ENCODE results near the gene CDKN1C. TPM values are rescaled to one million over a fixed set of nuclear protein-coding genes. Genes with fewer than 3 reads are reported as not detected.
A peak's percentile ranks its signal among the peaks of the same experiment; 100 is the strongest.

CDKN1C gene
- total and polyA plus RNA-seq, 2 donors (not counting 1 experiment from before 2014, with no cell fraction given) = 8.6 to 31.5 TPM

GRCh38 chr11:2912498-2912897 is 26.9 kb upstream of the CDKN1C start:
- H3K27ac ChIP-seq (ENCODE audit: insufficient read depth, low read length) = no peak overlapping the region
- no peaks in the 10 kb centered on the region for H3K9me3 ChIP-seq (ENCODE audit: control insufficient read depth, insufficient read depth, low read depth, low read length)
- no peaks in the 10 kb centered on the region for H3K27me3 ChIP-seq (ENCODE audit: control insufficient read depth, insufficient read depth, low read length)
- no peaks in the 10 kb centered on the region for H3K79me2 ChIP-seq (ENCODE audit: control insufficient read depth, insufficient read depth, low read length)
- H3K9ac ChIP-seq (ENCODE audit: insufficient read depth, low read length) = no peak overlapping the region
- H2AFZ ChIP-seq (ENCODE audit: low read length) = no peak overlapping the region
- peak; percentile 74 to 86 for DNase-seq (ENCODE audit: low read depth in 2 of 2)
- TF ChIP-seq CTCF (conservative IDR thresholded peaks at IDR 0.05 in 1 of 2, IDR thresholded peaks at IDR 0.05 in 1 of 2; ENCODE audit: low read depth in 1 of 2, low read length in 2 of 2) (no peak), EZH2 (IDR thresholded peaks at IDR 0.05; ENCODE audit: low read length, missing control alignments) (no peak)
- H4K20me1 ChIP-seq (ENCODE audit: control insufficient read depth, extremely low read depth, insufficient read depth, low read length) = no peaks in the 10 kb centered on the region
- H3K36me3 ChIP-seq (ENCODE audit: control insufficient read depth, insufficient read depth, low read length) = no peaks in the 10 kb centered on the region
- H3K4me1 ChIP-seq (ENCODE audit: control insufficient read depth, extremely low read depth, insufficient read depth, low read length) = peaks cover 14% of the 10 kb centered on the region
- no peak overlapping the region for H3K4me3 ChIP-seq (replicated peaks in 1 of 4; ENCODE audit: control extremely low read depth in 1 of 4, insufficient read depth in 1 of 4, low read depth in 3 of 4, low read length in 4 of 4)
- peak overlapping the region; percentile 13 for H3K4me2 ChIP-seq (ENCODE audit: extremely low read depth, insufficient read depth, low read length)

- Histone ChIP-seq H3K27ac (ENCODE audit: insufficient read depth, low read length) (no peak overlapping the region), H3K36me3 (ENCODE audit: control insufficient read depth, insufficient read depth, low read length) (no peaks in the 10 kb centered on the region), H4K20me1 (ENCODE audit: control insufficient read depth, extremely low read depth, insufficient read depth, low read length) (no peaks in the 10 kb centered on the region), H3K9me3 (ENCODE audit: control insufficient read depth, insufficient read depth, low read depth, low read length) (no peaks in the 10 kb centered on the region), H3K4me3 (replicated peaks in 1 of 4; ENCODE audit: control extremely low read depth in 1 of 4, insufficient read depth in 1 of 4, low read depth in 3 of 4, low read length in 4 of 4) (no peak overlapping the region), H3K27me3 (ENCODE audit: control insufficient read depth, insufficient read depth, low read length) (no peaks in the 10 kb centered on the region), H3K9ac (ENCODE audit: insufficient read depth, low read length) (no peak overlapping the region), H2AFZ (ENCODE audit: low read length) (no peak overlapping the region), H3K4me2 (ENCODE audit: extremely low read depth, insufficient read depth, low read length) (no peak overlapping the region), H3K4me1 (ENCODE audit: control insufficient read depth, extremely low read depth, insufficient read depth, low read length) (peaks cover 14% of the 10 kb centered on the region), H3K79me2 (ENCODE audit: control insufficient read depth, insufficient read depth, low read length) (no peaks in the 10 kb centered on the region)
- no peak for DNase-seq (ENCODE audit: low read depth in 2 of 2)
- no peak for TF ChIP-seq CTCF (conservative IDR thresholded peaks at IDR 0.05 in 1 of 2, IDR thresholded peaks at IDR 0.05 in 1 of 2; ENCODE audit: low read depth in 1 of 2, low read length in 2 of 2)
- TF ChIP-seq EZH2 (IDR thresholded peaks at IDR 0.05; ENCODE audit: low read length, missing control alignments) = no peak
Observed at GRCh38 chr11:2911785-2912391, 26.3 kb upstream of the CDKN1C start.

- Histone ChIP-seq H3K4me3 (replicated peaks in 1 of 4; ENCODE audit: control extremely low read depth in 1 of 4, insufficient read depth in 1 of 4, low read depth in 3 of 4, low read length in 4 of 4) (no peak overlapping the region), H3K36me3 (ENCODE audit: control insufficient read depth, insufficient read depth, low read length) (no peaks in the 10 kb centered on the region), H3K79me2 (ENCODE audit: control insufficient read depth, insufficient read depth, low read length) (no peaks in the 10 kb centered on the region), H3K4me1 (ENCODE audit: control insufficient read depth, extremely low read depth, insufficient read depth, low read length) (peaks cover 14% of the 10 kb centered on the region), H3K27me3 (ENCODE audit: control insufficient read depth, insufficient read depth, low read length) (no peaks in the 10 kb centered on the region), H4K20me1 (ENCODE audit: control insufficient read depth, extremely low read depth, insufficient read depth, low read length) (no peaks in the 10 kb centered on the region), H2AFZ (ENCODE audit: low read length) (no peak overlapping the region), H3K4me2 (ENCODE audit: extremely low read depth, insufficient read depth, low read length) (no peak overlapping the region), H3K9me3 (ENCODE audit: control insufficient read depth, insufficient read depth, low read depth, low read length) (no peaks in the 10 kb centered on the region), H3K27ac (ENCODE audit: insufficient read depth, low read length) (no peak overlapping the region), H3K9ac (ENCODE audit: insufficient read depth, low read length) (no peak overlapping the region)
- TF ChIP-seq EZH2 (IDR thresholded peaks at IDR 0.05; ENCODE audit: low read length, missing control alignments) = no peak
- TF ChIP-seq CTCF (conservative IDR thresholded peaks at IDR 0.05 in 1 of 2, IDR thresholded peaks at IDR 0.05 in 1 of 2; ENCODE audit: low read depth in 1 of 2, low read length in 2 of 2) = no peak
- no peak for DNase-seq (ENCODE audit: low read depth in 2 of 2)
Observed at GRCh38 chr11:2911088-2911784, 25.7 kb upstream of the CDKN1C start.

Data from fibroblast of lung (primary cell).